OCI-LY1 (cell line): ENCODE results near the gene TPPP.

Experiments used
- H2AFZ ChIP-seq: fragments of 200-600 bp; sonication (generic), shearing (Covaris generic); 2 replicates; pipeline ENCODE4 v1.6.0; 2014; ENCODE audit warnings: antibody characterized with exemption, mild to moderate bottlenecking, low read length
- H3F3A ChIP-seq: fragments of 200-600 bp; sonication (generic), shearing (Covaris generic); 2 replicates; pipeline ENCODE4 v1.6.0; 2014; ENCODE audit warnings: mild to moderate bottlenecking, antibody characterized with exemption, low read length, moderate library complexity; ENCODE audit not compliant: insufficient read depth
- H3K27ac ChIP-seq: fragments of 200-600 bp; sonication (generic); 2 replicates; pipeline ENCODE4 v1.5.1; 2014; ENCODE audit warnings: low read length, mixed run types, mild to moderate bottlenecking, low read depth; ENCODE audit not compliant: poor library complexity, severe bottlenecking
- H3K27me3 ChIP-seq: fragments of 200-600 bp; sonication (generic); 2 replicates; pipeline ENCODE4 v1.6.0; 2014; ENCODE audit warnings: antibody characterized with exemption, mild to moderate bottlenecking, low read length, moderate library complexity; ENCODE audit not compliant: insufficient read depth
- H3K36me3 ChIP-seq: fragments of 200-600 bp; sonication (generic); 2 replicates; pipeline ENCODE4 v1.6.1; 2014; ENCODE audit warnings: mild to moderate bottlenecking, antibody characterized with exemption, low read length, moderate library complexity, mixed read lengths; ENCODE audit not compliant: insufficient read depth
- H3K4me1 ChIP-seq: fragments of 200-600 bp; sonication (generic); 2 replicates; pipeline ENCODE4 v1.5.1; 2014; ENCODE audit warnings: mild to moderate bottlenecking, low read length, moderate library complexity; ENCODE audit not compliant: insufficient read depth, severe bottlenecking
- H3K4me2 ChIP-seq: fragments of 200-600 bp; sonication (generic), shearing (Covaris generic); 2 replicates; pipeline ENCODE4 v1.6.1; 2014; ENCODE audit warnings: low read length
- H3K4me3 ChIP-seq: fragments of 200-600 bp; sonication (generic); 2 replicates; pipeline ENCODE4 v1.5.1; 2014; ENCODE audit warnings: low read length, low read depth, mild to moderate bottlenecking, mixed read lengths; ENCODE audit not compliant: poor library complexity, severe bottlenecking
- H3K79me2 ChIP-seq: fragments of 200-600 bp; shearing (Covaris generic); 2 replicates; pipeline ENCODE4 v1.6.1; 2016; ENCODE audit warnings: mixed run types, low read length, mixed read lengths; ENCODE audit not compliant: insufficient read depth
- H3K9ac ChIP-seq: fragments of 200-600 bp; sonication (generic), shearing (Covaris generic); 2 replicates; pipeline ENCODE4 v1.6.1; 2014; ENCODE audit warnings: mild to moderate bottlenecking, low read length, mixed read lengths
- H3K9me2 ChIP-seq: fragments of 200-600 bp; sonication (generic), shearing (Covaris generic); 2 replicates; pipeline ENCODE4 v1.6.1; 2014; ENCODE audit warnings: low read depth, mild to moderate bottlenecking, low read length, mixed read lengths
- H3K9me3 ChIP-seq: fragments of 200-600 bp; shearing (Covaris generic); 2 replicates; pipeline ENCODE4 v1.6.1; 2014; ENCODE audit warnings: low read length, mixed read lengths
- H4K20me1 ChIP-seq: fragments of 200-600 bp; sonication (generic), shearing (Covaris generic); 2 replicates; pipeline ENCODE4 v1.6.0; 2016; ENCODE audit warnings: mild to moderate bottlenecking, low read length; ENCODE audit not compliant: insufficient read depth
- EZH2 ChIP-seq: fragments of 200-600 bp; sonication (generic), shearing (Covaris generic); IDR thresholded peaks from 2 replicates; pipeline ENCODE4 v1.8.0; 2017; ENCODE audit warnings: borderline replicate concordance, mixed run types, mild to moderate bottlenecking, antibody characterized with exemption, low read length, moderate library complexity, mixed read lengths
- TF ChIP-seq, protein P1 (sequence below): fragments of 200-600 bp; sonication (generic), shearing (Covaris generic); IDR thresholded peaks from 2 replicates; pipeline ENCODE4 v1.5.1; 2017; ENCODE audit warnings: mild to moderate bottlenecking, antibody characterized with exemption, low read length, moderate library complexity, mixed read lengths

The TPPP gene

GRCh38 chr5:664343-664993, 28.7 kb downstream of the TPPP start:
- no peaks in the 10 kb centered on the region for H3F3A ChIP-seq
- H3K4me2 ChIP-seq: no peak overlapping the region
- H3K4me1 ChIP-seq: no peaks in the 10 kb centered on the region
- no peaks in the 10 kb centered on the region for H4K20me1 ChIP-seq
- H3K9ac ChIP-seq: no peak overlapping the region
- no peaks in the 10 kb centered on the region for H3K9me2 ChIP-seq
- H2AFZ ChIP-seq: no peak overlapping the region
- H3K9me3 ChIP-seq: no peaks in the 10 kb centered on the region
- no peak for TF ChIP-seq EZH2
- TF ChIP-seq, protein P1, sequence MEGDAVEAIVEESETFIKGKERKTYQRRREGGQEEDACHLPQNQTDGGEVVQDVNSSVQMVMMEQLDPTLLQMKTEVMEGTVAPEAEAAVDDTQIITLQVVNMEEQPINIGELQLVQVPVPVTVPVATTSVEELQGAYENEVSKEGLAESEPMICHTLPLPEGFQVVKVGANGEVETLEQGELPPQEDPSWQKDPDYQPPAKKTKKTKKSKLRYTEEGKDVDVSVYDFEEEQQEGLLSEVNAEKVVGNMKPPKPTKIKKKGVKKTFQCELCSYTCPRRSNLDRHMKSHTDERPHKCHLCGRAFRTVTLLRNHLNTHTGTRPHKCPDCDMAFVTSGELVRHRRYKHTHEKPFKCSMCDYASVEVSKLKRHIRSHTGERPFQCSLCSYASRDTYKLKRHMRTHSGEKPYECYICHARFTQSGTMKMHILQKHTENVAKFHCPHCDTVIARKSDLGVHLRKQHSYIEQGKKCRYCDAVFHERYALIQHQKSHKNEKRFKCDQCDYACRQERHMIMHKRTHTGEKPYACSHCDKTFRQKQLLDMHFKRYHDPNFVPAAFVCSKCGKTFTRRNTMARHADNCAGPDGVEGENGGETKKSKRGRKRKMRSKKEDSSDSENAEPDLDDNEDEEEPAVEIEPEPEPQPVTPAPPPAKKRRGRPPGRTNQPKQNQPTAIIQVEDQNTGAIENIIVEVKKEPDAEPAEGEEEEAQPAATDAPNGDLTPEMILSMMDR: no peak
- no peaks in the 10 kb centered on the region for H3K79me2 ChIP-seq
- H3K36me3 ChIP-seq: peaks cover 33% of the 10 kb centered on the region
- no peak overlapping the region for H3K27ac ChIP-seq
- H3K4me3 ChIP-seq: no peak overlapping the region
- H3K27me3 ChIP-seq: no peaks in the 10 kb centered on the region

- Histone ChIP-seq H4K20me1 (no peaks in the 10 kb centered on the region), H3K4me1 (no peaks in the 10 kb centered on the region), H3K4me3 (no peak overlapping the region), H3K27me3 (no peaks in the 10 kb centered on the region), H3K36me3 (peaks cover 40% of the 10 kb centered on the region), H3K27ac (no peak overlapping the region), H3F3A (no peaks in the 10 kb centered on the region), H3K79me2 (no peaks in the 10 kb centered on the region), H2AFZ (no peak overlapping the region), H3K4me2 (no peak overlapping the region), H3K9ac (no peak overlapping the region), H3K9me3 (no peaks in the 10 kb centered on the region), H3K9me2 (no peaks in the 10 kb centered on the region)
- TF ChIP-seq EZH2: no peak
- TF ChIP-seq, protein P1: no peak
These were observed 29.5 kb downstream of the TPPP start for GRCh38 chr5:663436-664342.

DNA sequence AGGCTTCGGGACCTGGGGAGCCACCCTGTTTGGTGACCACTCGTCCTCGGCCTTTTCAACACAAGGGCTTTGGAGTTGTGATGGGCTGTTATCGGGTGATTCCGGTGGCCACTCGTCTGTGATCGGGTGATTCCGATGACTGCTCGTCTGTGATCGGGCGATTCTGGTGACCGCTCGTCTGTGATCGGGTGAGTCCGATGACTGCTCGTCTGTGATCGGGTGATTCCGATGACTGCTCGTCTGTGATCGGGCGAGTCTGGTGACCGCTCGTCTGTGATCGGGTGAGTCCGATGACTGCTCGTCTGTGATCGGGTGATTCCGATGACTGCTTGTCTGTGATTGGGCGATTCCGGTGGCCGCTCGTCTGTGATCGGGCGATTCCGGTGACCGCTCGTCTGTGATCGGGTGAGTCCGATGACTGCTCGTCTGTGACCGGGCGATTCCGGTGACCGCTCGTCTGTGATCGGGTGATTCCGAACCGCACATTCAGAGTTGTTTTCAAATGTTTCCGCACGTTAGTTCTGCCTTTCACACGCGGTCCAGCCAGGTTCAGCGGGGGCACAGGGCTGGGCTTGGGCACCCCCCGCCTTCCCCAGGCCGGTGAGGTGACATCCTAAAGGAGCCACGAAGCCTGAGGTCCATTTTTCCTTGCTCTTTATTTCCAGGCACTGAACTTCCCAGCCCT, 30.3 kb downstream of the TPPP start:
- Histone ChIP-seq H3K4me1 (no peaks in the 10 kb centered on the region), H3F3A (no peaks in the 10 kb centered on the region), H3K36me3 (peaks cover 45% of the 10 kb centered on the region), H3K4me2 (no peak overlapping the region), H3K79me2 (no peaks in the 10 kb centered on the region), H3K27me3 (no peaks in the 10 kb centered on the region), H3K4me3 (no peak overlapping the region), H3K9me3 (no peaks in the 10 kb centered on the region), H3K9ac (no peak overlapping the region), H2AFZ (no peak overlapping the region), H3K27ac (no peak overlapping the region), H4K20me1 (no peaks in the 10 kb centered on the region), H3K9me2 (no peaks in the 10 kb centered on the region)
- no peak for TF ChIP-seq EZH2
- TF ChIP-seq, protein P1: no peak
